Fibroblast of skin of left biceps (primary cell): ENCODE results near the gene SRPRB.
"Not testable (repeated sequence)": the region's sequence is repeated elsewhere in the genome, so short reads cannot be mapped to it uniquely, and the experiment has no call there.

Experiments
- DNase-seq, 2 experiments: peaks; one replicate each; pipeline ENCODE4 v3.0.0-alpha.2; 2013; ENCODE audit warnings: low read depth in 2 of 2

SRPRB gene

GRCh38 chr3:133777807-133778568 is 27.6 kb upstream of the SRPRB start:
- DNase-seq: no peak

- DNase-seq: no peak
Measured at GRCh38 chr3:133779626-133780203, 25.9 kb upstream of the SRPRB start.

GRCh38 chr3:133780756-133781155 is 24.9 kb upstream of the SRPRB start:
- DNase-seq: not testable (repeated sequence)

GRCh38 chr3:133781570-133781969 is 24.0 kb upstream of the SRPRB start:
- DNase-seq: no peak

GRCh38 chr3:133782454-133782853 is 23.2 kb upstream of the SRPRB start:
- no peak for DNase-seq

GRCh38 chr3:133783762-133784161 is 21.9 kb upstream of the SRPRB start:
- no peak for DNase-seq

- DNase-seq: no peak
Measured at GRCh38 chr3:133788024-133788423, 17.6 kb upstream of the SRPRB start.

- no peak for DNase-seq
Measured at GRCh38 chr3:133792171-133792763, 13.3 kb upstream of the SRPRB start.

- no peak for DNase-seq
Measured at GRCh38 chr3:133797396-133798105, 8.1 kb upstream of the SRPRB start.

GRCh38 chr3:133799794-133800585 is 5.6 kb upstream of the SRPRB start:
- no peak for DNase-seq

- DNase-seq: no peak
Measured at GRCh38 chr3:133803469-133803868, 2.1 kb upstream of the SRPRB start.

- DNase-seq: no peak
Measured at GRCh38 chr3:133804896-133805295, 719 bp upstream of the SRPRB start.

- no peak for DNase-seq
Measured at GRCh38 chr3:133805384-133805701, 272 bp upstream of the SRPRB start.

- DNase-seq: no peak
Measured at GRCh38 chr3:133812872-133813271, 7.3 kb downstream of the SRPRB start.

GRCh38 chr3:133815386-133815785 is 9.8 kb downstream of the SRPRB start:
- DNase-seq: no peak

GRCh38 chr3:133820129-133820528 is 14.5 kb downstream of the SRPRB start:
- DNase-seq: no peak

GRCh38 chr3:133820889-133821675 is 15.5 kb downstream of the SRPRB start:
- no peak for DNase-seq

GRCh38 chr3:133821767-133822638 is 16.4 kb downstream of the SRPRB start:
- no peak for DNase-seq

GRCh38 chr3:133824961-133825485 is 19.4 kb downstream of the SRPRB start:
- DNase-seq: no peak
